GM21390 (cell line): ENCODE data around the gene ESRRB.

Experiments used
- ATAC-seq: cut with Tn5 transposase; IDR thresholded peaks from one replicate; pipeline ENCODE4 v1.9.1; 2021; ENCODE audit not compliant: unreplicated experiment

ESRRB gene

DNA sequence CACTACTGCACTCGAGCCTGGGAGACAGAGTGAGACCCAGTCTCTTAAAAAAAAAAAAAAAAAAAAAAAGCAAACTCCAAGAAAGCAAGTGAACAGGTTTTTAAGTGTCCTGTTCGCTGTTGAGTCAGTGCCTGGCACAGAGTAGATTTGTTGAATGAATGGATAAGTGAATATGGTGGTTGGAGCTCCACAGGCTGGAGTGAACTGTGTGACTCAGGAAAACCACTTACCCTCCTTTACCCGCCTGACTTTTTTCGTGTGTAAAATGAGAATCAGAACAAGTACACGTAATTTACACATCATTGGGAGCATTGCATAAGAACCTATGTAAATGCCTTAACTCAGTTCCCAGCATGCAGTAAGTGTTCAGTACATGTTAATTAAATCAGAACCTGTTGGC, 24.0 kb upstream of the ESRRB start:
- no peak for ATAC-seq

GRCh38 chr14:76352639-76353281, 23.2 kb upstream of the ESRRB start:
- ATAC-seq, result no peak

GRCh38 chr14:76354310-76354709, 21.6 kb upstream of the ESRRB start:
- no peak for ATAC-seq

DNA sequence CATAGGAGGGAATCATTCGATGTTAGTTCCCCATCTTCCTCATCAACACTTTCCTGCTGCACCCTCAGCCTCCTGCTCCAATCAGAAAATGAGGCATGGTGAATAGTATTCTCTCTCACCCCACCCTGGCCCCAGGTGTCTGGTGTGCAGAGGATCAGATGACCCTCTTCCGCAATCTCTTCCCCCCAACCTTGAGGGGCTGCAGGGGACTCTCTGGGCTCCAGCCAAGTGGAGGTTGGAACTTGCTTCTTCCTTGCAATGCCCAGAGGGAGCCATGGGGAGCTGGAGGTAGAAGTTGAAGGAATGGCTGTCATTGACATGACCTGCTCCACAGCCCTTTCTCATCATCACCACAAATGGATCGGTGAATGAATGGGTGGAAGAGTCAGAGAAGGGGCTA, 20.2 kb upstream of the ESRRB start:
- ATAC-seq, result no peak

GRCh38 chr14:76371066-76371465, 4.9 kb upstream of the ESRRB start:
- ATAC-seq, result no peak

- no peak for ATAC-seq
Measured at GRCh38 chr14:76373456-76373855, 2.5 kb upstream of the ESRRB start.

- ATAC-seq, result no peak
Measured at GRCh38 chr14:76375484-76375883, 453 bp upstream of the ESRRB start.

DNA sequence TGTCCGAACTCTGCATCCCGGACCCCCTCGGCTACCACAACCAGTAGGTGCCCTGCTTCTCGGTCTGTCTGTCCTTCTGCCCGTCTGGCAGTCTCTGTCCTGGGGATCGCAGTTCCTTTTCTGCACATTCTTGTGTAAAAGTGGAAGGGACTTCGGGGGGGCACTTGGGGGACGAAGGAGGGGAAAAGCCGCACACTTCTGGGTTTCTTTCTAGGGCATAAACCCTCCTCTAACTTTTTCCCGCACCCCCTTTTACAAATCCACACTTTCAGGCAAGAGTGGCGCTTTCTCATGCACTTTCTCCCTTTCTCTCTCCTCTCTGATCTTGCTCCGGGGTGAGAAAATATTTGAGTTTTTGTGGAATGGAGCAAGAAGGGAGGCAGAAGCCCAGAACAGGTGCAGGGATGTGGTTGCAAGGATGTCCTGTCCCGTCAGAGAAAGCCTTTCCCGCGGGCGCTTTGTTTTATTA, 506 bp downstream of the ESRRB start:
- no peak for ATAC-seq

- no peak for ATAC-seq
Measured at GRCh38 chr14:76376878-76377734, 1.2 kb downstream of the ESRRB start.

- no peak for ATAC-seq
Measured at GRCh38 chr14:76377735-76378074, 1.8 kb downstream of the ESRRB start.

DNA sequence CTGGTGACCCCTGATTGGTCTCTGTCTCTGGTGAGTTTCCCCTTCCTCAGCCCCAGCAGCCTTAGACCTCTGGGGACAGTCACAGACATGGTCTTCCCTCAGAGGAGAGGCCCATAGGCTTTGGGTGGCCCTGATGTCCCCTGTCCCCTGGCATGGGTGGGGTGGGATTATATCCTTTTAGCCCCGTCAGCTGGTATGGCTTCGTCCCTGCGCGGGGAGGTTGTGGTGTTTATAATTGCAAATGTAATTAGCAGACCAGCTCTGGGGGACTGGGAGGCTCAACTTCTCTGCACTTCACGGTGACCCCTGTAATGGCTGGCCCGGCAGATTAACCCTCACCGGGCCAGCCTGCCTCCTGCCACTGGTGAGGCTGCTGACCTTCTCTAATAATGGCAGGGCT, 5.1 kb downstream of the ESRRB start:
- ATAC-seq, result no peak

DNA sequence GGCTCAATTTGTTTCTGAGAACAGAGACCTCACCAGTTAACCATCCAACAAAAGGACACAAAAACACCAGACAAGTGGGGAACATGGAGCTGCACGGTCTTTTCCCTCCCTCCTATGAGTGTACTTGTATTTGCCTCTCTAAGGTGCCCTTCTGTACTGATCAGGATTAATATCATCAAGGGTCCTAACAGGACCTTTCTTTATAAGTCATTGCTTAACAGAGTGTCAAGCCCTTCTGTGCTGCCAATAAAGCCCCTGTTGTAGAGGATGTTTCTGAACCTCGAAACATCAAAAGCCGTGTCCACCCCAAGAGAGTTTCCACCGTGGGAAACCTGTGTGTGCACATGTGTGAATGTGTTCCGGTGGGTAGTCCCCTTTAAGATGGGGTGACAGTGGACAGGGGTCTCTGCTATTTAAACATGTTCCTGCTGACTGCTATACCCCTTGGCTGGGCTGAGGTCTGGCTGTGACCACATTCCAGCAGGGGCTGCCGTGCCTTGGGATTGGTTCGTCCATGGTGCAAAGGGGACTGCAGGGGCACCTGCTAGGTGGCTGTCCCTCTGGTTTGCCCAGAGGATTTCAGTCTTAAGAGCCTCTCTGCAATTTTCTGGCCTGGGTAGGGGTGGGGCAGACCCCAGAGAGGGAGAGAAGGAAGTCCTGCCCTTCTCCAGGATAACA, 6.0 kb downstream of the ESRRB start:
- no peak for ATAC-seq

DNA sequence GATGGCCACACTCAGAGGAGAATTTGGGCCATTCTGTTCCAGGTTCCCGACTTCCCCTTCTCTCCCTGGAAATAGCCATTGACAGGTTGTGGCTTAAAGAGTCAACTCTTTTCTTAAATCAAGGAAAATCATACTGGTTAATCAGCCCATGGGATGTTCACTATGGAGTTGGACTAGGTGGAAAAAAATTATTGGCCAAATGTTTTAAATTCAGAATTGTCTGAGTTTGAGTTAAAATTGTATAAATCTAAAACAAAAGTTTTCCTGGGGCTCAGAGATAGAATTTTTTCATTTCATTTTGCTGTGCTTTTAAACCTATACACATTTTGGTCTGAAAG, 6.5 kb downstream of the ESRRB start:
- ATAC-seq, result no peak

GRCh38 chr14:76385435-76385834, 9.5 kb downstream of the ESRRB start:
- ATAC-seq, result no peak

DNA sequence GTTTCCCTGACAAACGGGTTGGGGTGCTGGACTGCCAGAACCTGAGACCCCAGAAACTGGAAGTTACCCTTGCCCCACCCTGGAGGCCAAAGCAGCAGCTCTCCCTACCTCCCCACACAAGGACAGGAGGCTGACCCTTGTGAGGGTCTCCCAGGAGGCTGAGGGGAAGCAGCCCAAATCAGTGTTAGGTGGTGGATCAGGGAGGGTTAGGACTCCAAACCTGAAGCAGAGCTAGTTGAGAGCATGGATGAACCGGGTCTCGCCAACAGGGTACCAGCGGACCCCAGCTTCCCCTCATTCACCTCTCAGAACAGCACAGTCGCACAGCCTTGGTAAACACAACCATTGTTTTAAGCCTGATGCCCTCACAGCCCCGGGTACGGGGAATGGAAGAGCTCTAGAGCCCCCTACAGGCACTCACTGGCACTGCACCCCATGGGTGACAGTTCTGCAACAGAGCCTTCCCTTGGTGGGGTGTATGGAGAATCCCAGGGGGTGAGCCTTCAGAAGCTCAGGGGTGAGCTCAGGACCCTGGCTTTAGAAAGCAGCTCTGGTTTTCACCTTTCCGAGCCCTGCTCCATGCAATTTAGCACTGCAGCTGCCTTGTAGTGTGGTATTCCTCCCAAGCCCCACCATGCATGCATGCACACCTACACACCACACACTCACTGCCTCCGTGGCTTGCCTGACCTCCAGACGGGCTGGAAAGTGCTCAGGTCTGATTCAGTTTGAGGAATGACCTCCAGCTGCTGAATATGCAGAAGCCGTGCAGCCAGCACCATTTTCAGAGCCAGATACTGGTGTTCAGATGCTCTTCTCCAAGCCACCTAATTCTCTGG, 11.2 kb downstream of the ESRRB start:
- no peak for ATAC-seq

DNA sequence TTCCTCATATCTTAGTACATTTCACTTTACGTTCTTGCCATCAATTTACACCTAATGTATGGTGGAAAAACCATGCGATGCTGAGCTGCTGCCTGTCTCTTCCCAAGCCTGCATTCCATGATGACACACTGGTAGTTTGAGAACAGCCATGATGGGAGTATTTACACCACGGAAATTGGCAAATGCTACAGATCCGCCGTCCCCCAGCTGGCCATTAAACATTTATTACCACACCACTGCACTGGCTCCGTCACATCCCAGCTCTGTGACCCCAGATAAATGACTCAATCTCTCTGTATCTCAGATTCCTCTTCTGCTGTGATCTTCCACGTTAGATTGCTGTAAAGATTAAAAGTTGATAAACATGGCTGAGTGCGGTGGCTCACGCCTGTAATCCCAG, 13.9 kb downstream of the ESRRB start:
- no peak for ATAC-seq

DNA sequence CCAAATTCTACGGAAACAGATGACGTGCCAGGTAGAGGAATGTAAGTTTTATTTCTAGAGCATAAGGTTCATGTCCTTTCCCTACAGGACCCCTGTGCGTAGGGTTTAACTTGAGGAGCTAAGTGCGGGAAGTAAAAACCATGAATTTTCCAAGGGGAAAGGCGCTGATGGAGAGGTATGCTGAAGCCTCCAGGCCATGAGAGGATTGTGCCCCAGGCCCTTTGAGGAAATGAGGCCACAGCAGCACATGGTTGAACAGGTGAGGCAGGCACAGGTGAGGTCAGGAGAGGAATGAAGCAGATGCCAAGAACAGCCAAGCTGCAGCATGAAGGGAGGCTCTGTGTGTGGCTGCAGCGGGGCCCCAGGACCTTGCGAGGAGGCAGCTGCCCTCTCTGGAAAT, 14.7 kb downstream of the ESRRB start:
- ATAC-seq, result no peak

DNA sequence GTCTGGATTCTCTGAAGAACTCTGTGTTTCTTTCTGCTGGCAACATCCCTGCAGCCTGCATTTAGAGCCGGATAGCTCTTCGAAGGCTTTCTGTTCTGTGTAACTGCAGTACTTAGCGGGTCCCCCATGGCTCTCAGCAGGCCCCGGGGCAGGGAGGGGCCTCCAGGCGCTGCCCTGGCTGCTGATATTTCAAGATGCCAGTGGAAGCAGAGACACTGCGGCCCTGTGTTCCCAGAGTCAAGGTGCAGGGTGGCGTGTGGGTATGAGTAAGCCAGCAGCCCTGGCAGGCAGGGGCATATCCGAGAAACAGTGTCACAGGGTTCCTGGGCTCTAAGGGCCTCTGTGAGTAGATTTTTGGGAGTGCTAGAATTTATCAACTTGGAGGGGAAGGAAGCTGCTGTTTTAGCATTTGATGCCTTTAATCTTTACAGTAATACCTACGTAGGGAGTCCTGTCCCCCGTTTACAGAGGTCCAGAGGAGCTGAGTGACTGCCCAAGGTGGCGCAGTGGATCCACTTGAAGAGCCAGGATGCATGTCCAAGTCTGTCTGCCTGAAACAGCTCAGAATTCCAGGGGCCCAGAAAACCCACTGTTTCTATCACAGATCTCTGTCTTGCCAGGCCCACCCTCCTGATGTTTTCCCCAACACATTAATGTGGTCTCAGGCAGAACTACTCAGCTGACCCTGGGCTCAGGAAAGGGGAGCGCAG, 16.2 kb downstream of the ESRRB start:
- no peak for ATAC-seq

DNA sequence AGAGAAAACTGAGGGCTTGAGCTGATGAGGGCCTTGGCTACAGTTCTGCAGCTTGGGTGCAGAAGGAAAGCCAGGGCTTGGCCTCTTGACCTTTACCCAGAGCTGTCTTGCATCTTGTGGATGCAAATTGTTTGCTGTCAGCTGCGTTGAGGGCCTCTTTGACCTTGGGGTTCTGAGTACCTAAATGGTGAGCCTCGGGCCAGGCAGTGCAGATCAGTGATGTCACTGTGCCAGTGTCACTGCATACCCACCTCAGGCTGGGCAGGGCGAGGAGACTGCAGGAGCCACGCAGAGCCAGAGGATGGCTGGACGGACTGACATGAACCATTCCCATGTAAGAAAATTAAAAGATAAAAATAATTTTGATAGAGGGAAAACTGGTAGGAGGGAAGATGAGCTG, 18.6 kb downstream of the ESRRB start:
- no peak for ATAC-seq

GRCh38 chr14:76395161-76395560, 19.2 kb downstream of the ESRRB start:
- no peak for ATAC-seq

DNA sequence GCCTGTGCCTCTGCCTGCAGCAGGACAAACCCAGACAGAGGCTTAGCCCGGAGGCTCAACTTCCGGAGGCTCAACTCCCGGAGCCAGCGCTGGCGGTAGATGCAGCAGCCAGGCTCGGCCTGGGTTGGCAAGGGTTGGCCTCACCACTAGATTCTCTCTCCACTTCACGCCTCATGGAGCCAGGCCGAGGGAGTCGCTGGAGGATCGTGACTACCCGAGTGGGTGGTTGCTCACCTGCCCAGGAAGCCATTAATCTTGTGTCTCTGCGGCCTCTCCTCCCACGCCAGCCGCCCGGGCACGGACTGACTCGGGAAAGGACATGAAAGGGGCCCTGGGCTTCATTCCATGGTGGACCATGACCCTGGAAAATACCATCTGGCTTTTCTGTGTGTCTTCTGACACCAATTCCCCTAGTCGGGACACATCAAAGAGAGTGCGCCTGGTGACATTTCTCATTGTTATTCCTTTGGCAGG, 20.8 kb downstream of the ESRRB start:
- ATAC-seq, result no peak
